Erythroblast (primary cell): ENCODE measurements around the gene C12orf56.

Experiments used
- GATA1 ChIP-seq: IDR thresholded peaks from 2 replicates; pipeline ENCODE4 v1.6.1; 2011; ENCODE audit warnings: low read depth, mild to moderate bottlenecking, control low read depth, low read length, moderate library complexity
- POLR2A ChIP-seq: IDR thresholded peaks from 2 replicates; pipeline ENCODE4 v1.6.1; 2011; ENCODE audit warnings: mild to moderate bottlenecking, low read length

DNA sequence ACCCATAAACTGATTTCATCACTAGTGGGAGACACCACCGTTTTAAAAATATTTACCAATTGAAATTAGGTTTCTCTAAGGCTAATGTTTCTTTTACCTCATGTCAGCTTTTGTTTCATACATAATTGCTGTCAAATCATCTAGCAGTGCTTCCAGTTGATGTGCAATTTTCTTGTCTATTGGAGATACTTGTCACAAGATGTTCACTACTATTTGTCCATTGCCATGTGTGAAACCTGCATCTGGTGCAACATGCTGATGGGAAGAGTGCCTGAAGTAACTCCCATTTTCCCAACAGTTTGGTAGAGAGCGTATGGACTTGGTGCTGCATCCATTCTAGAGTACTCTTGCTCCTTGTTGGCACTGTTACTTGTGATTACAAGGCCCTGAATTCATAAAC lies 23.3 kb upstream of the C12orf56 start:
- TF ChIP-seq POLR2A (no peak), GATA1 (no peak)
